Measurements from ENCODE around the gene COL13A1.
A peak's percentile ranks its signal among the peaks of the same experiment; 100 is the strongest.

The COL13A1 gene

GRCh38 chr10:69869291-69869961 is 67.7 kb downstream of the COL13A1 start:
- no peak for DNase-seq

- DNase-seq = no peak
These were observed 68.9 kb downstream of the COL13A1 start for GRCh38 chr10:69870591-69870990.

- DNase-seq = no peak
These were observed 69.4 kb downstream of the COL13A1 start for GRCh38 chr10:69871074-69871473.

GRCh38 chr10:69872323-69872722 is 70.6 kb downstream of the COL13A1 start:
- DNase-seq = no peak

- no peak for DNase-seq
These were observed 71.5 kb downstream of the COL13A1 start for GRCh38 chr10:69873135-69873639.

- no peak for DNase-seq
These were observed 72.7 kb downstream of the COL13A1 start for GRCh38 chr10:69874449-69874848.

- no peak for DNase-seq
These were observed 74.2 kb downstream of the COL13A1 start for GRCh38 chr10:69875856-69876255.

GRCh38 chr10:69876286-69876685 is 74.6 kb downstream of the COL13A1 start:
- DNase-seq = no peak

GRCh38 chr10:69876931-69877330 is 75.2 kb downstream of the COL13A1 start:
- no peak for DNase-seq

- DNase-seq = no peak
These were observed 76.3 kb downstream of the COL13A1 start for GRCh38 chr10:69878038-69878437.

GRCh38 chr10:69878951-69879350 is 77.2 kb downstream of the COL13A1 start:
- no peak for DNase-seq

GRCh38 chr10:69879634-69880257 is 78.0 kb downstream of the COL13A1 start:
- peak; percentile 22 for DNase-seq

GRCh38 chr10:69880301-69881081 is 78.8 kb downstream of the COL13A1 start:
- DNase-seq = no peak

GRCh38 chr10:69881202-69881601 is 79.5 kb downstream of the COL13A1 start:
- no peak for DNase-seq

- DNase-seq = peak; percentile 20
These were observed 81.8 kb downstream of the COL13A1 start for GRCh38 chr10:69883310-69884023.

GRCh38 chr10:69884024-69884367 is 82.3 kb downstream of the COL13A1 start:
- DNase-seq = no peak

- DNase-seq = no peak
These were observed 83.0 kb downstream of the COL13A1 start for GRCh38 chr10:69884686-69885085.

GRCh38 chr10:69885379-69886013 is 83.8 kb downstream of the COL13A1 start:
- DNase-seq = no peak

GRCh38 chr10:69888882-69889584 is 87.3 kb downstream of the COL13A1 start:
- no peak for DNase-seq

GRCh38 chr10:69890065-69890847 is 88.5 kb downstream of the COL13A1 start:
- DNase-seq = peak; percentile 65

GRCh38 chr10:69891057-69891617 is 89.4 kb downstream of the COL13A1 start:
- no peak for DNase-seq
